Hematopoietic multipotent progenitor cell treated with erythropoietin and hydrocortisone succinate and interleukin-3 and kit ligand, for 8 days (in vitro differentiated cells): ENCODE results near the gene LATS2.
A peak's percentile ranks its signal among the peaks of the same experiment; 100 is the strongest.
"Not testable (repeated sequence)": the region's sequence is repeated elsewhere in the genome, so short reads cannot be mapped to it uniquely, and the experiment has no call there.

Experiments
- DNase-seq: peaks from one replicate; pipeline ENCODE4 v3.0.0-alpha.2; 2015

LATS2 gene

GRCh38 chr13:20953245-20953931, 108.0 kb downstream of the LATS2 start:
- no peak for DNase-seq

- no peak for DNase-seq
Measured at GRCh38 chr13:20952838-20953237, 108.5 kb downstream of the LATS2 start.

GRCh38 chr13:20948001-20948400, 113.4 kb downstream of the LATS2 start:
- not testable (repeated sequence) for DNase-seq

- peak; percentile 32 for DNase-seq
Measured at GRCh38 chr13:20945952-20946383, 115.4 kb downstream of the LATS2 start.

- no peak for DNase-seq
Measured at GRCh38 chr13:20942938-20943559, 118.3 kb downstream of the LATS2 start.

- DNase-seq = not testable (repeated sequence)
Measured at GRCh38 chr13:20940511-20940910, 120.9 kb downstream of the LATS2 start.

- no peak for DNase-seq
Measured at GRCh38 chr13:20940083-20940482, 121.3 kb downstream of the LATS2 start.

GRCh38 chr13:20939662-20940061, 121.7 kb downstream of the LATS2 start:
- DNase-seq = no peak

GRCh38 chr13:20938302-20938701, 123.1 kb downstream of the LATS2 start:
- no peak for DNase-seq

- no peak for DNase-seq
Measured at GRCh38 chr13:20927596-20928257, 133.7 kb downstream of the LATS2 start.

GRCh38 chr13:20925395-20925790, 136.0 kb downstream of the LATS2 start:
- DNase-seq = not testable (repeated sequence)

GRCh38 chr13:20924758-20925394, 136.5 kb downstream of the LATS2 start:
- DNase-seq = peak; percentile 83

GRCh38 chr13:20923272-20923671, 138.1 kb downstream of the LATS2 start:
- no peak for DNase-seq
